Tibial nerve (tissue), 3 donors: ENCODE results near the gene SLC25A42.

Source experiments
- CTCF ChIP-seq, 5 experiments: fragments of 200-600 bp in 3 of 5; fragments of 450-650 bp in 2 of 5; sonication (generic) in 3 of 5; IDR thresholded peaks; one replicate each; pipeline ENCODE4 v1.5.1; 2016 to 2019; ENCODE audit warnings: antibody characterized with exemption in 5 of 5, mild to moderate bottlenecking in 3 of 5, moderate library complexity in 2 of 5
- POLR2A ChIP-seq, 2 donors: fragments of 450-650 bp; IDR thresholded peaks; one replicate each; pipeline ENCODE4 v1.6.1; 2017; ENCODE audit warnings: antibody characterized with exemption in 2 of 2, mild to moderate bottlenecking in 2 of 2, moderate library complexity in 2 of 2

- TF ChIP-seq CTCF (IDR thresholded peaks at IDR 0.05) (no peak), POLR2A (IDR thresholded peaks at IDR 0.05) (no peak)
Measured at GRCh38 chr19:19083413-19084178, 19.8 kb downstream of the SLC25A42 start.
